HepG2 (cell line): ENCODE data around the gene IMPDH2. TPM values are rescaled to one million over a fixed set of nuclear protein-coding genes. Genes with fewer than 3 reads are reported as not detected.
A peak's percentile ranks its signal among the peaks of the same experiment; 100 is the strongest.

Source experiments
- AKAP8 ChIP-seq: sonication (generic); formaldehyde crosslinking; IDR thresholded peaks from 2 replicates; pipeline ENCODE4 v1.5.1; 2020; ENCODE audit warnings: mild to moderate bottlenecking, missing genetic modification reagents
- ATAD3A ChIP-seq: sonication (generic); formaldehyde crosslinking; IDR thresholded peaks from 2 replicates; pipeline ENCODE4 v1.4.0; 2020; ENCODE audit warnings: missing genetic modification reagents
- BCLAF1 ChIP-seq: fragments of 450-650 bp; IDR thresholded peaks from 2 replicates; pipeline ENCODE4 v1.6.1; 2017; ENCODE audit warnings: mild to moderate bottlenecking
- CBFB ChIP-seq: sonication (generic); formaldehyde crosslinking; IDR thresholded peaks from 2 replicates; pipeline ENCODE4 v1.4.0; 2020; ENCODE audit warnings: missing genetic modification reagents
- CREB1 ChIP-seq, 2 experiments: fragments of 450-650 bp in 1 of 2; IDR thresholded peaks; 2 replicates each; pipeline ENCODE4 v1.6.1; 2016 to 2017; ENCODE audit warnings: control low read depth in 1 of 2, mild to moderate bottlenecking in 1 of 2, missing compliant biosample characterization in 1 of 2, missing genetic modification characterization in 1 of 2
- GLI4 ChIP-seq: sonication (generic); formaldehyde crosslinking; IDR thresholded peaks from 2 replicates; pipeline ENCODE4 v1.5.1; 2020; ENCODE audit warnings: missing genetic modification reagents, mild to moderate bottlenecking, moderate library complexity, borderline replicate concordance
- GLMP ChIP-seq: sonication (generic); formaldehyde crosslinking; IDR thresholded peaks from 2 replicates; pipeline ENCODE4 v1.9.0; 2021; ENCODE audit warnings: missing genetic modification reagents, mild to moderate bottlenecking, borderline replicate concordance
- IRF1 ChIP-seq: sonication (generic); formaldehyde crosslinking; IDR thresholded peaks from 2 replicates; pipeline ENCODE4 v1.4.0; 2020; ENCODE audit warnings: low read depth, mild to moderate bottlenecking, missing genetic modification reagents
- JUND ChIP-seq: sonication (generic); formaldehyde crosslinking; IDR thresholded peaks from 2 replicates; pipeline ENCODE4 v1.8.0; 2022; ENCODE audit warnings: mild to moderate bottlenecking, missing genetic modification reagents
- KMT2B ChIP-seq: IDR thresholded peaks from 2 replicates; pipeline ENCODE4 v1.6.1; 2016; ENCODE audit warnings: missing genetic modification reagents, missing compliant biosample characterization
- MAFK ChIP-seq, 2 experiments: IDR thresholded peaks in 1 of 2; conservative IDR thresholded peaks in 1 of 2; 2 replicates each; pipeline ENCODE4 v1.6.1; 2011; ENCODE audit warnings: improper control_type of control experiment in 2 of 2, low read length in 2 of 2
- MZF1 ChIP-seq: sonication (generic); formaldehyde crosslinking; IDR thresholded peaks from 2 replicates; pipeline ENCODE4 v1.8.1; 2023; ENCODE audit warnings: mild to moderate bottlenecking, missing genetic modification reagents, borderline replicate concordance
- NAIF1 ChIP-seq: sonication (generic); formaldehyde crosslinking; IDR thresholded peaks from 2 replicates; pipeline ENCODE4 v1.5.0; 2020; ENCODE audit warnings: mild to moderate bottlenecking, missing genetic modification reagents, borderline replicate concordance
- PHB2 ChIP-seq: fragments of 450-650 bp; IDR thresholded peaks from 2 replicates; pipeline ENCODE4 v1.6.1; 2018; ENCODE audit not compliant: partially characterized antibody
- POGK ChIP-seq: sonication (generic); formaldehyde crosslinking; conservative IDR thresholded peaks from 2 replicates; pipeline ENCODE4 v1.8.0; 2022; ENCODE audit warnings: mild to moderate bottlenecking, moderate library complexity, missing genetic modification reagents
- RBM22 ChIP-seq: fragments of 200-400 bp; formaldehyde crosslinking; optimal IDR thresholded peaks from 2 replicates; pipeline ENCODE3; 2017; ENCODE audit warnings: mild to moderate bottlenecking, low read length, moderate library complexity
- TCF7 ChIP-seq: sonication (generic); IDR thresholded peaks from 2 replicates; pipeline ENCODE4 v1.6.1; 2016; ENCODE audit warnings: antibody characterized with exemption, low read depth
- ZFAT ChIP-seq: sonication (generic); formaldehyde crosslinking; conservative IDR thresholded peaks from 2 replicates; pipeline ENCODE4 v1.8.1; 2023; ENCODE audit warnings: missing genetic modification reagents, inconsistent platforms
- ZGPAT ChIP-seq: IDR thresholded peaks from 2 replicates; pipeline ENCODE4 v1.6.1; 2016; ENCODE audit warnings: mild to moderate bottlenecking
- ZNF44 ChIP-seq: sonication (generic); formaldehyde crosslinking; IDR thresholded peaks from 2 replicates; pipeline ENCODE4 v1.5.1; 2020; ENCODE audit warnings: mild to moderate bottlenecking, missing genetic modification reagents
- ZNF510 ChIP-seq: sonication (generic); formaldehyde crosslinking; IDR thresholded peaks from 2 replicates; pipeline ENCODE4 v1.4.0; 2020; ENCODE audit warnings: low read depth, mild to moderate bottlenecking, missing genetic modification reagents
- ZNF850 ChIP-seq: sonication (generic); formaldehyde crosslinking; conservative IDR thresholded peaks from 2 replicates; pipeline ENCODE4 v1.9.0; 2021; ENCODE audit warnings: mild to moderate bottlenecking, missing genetic modification reagents
- polyA plus RNA-seq, 8 experiments: library from polyadenylated mRNA; depleted of rRNA in 3 of 8; stranded (reverse) in 7 of 8; unstranded in 1 of 8; fragments of >200 nt; fragmentation: Illumina TruSeq in 4 of 8; extraction: Trizol in 4 of 8; gene quantifications; 2 replicates each; pipeline versions ENCODE4 v1.2.1 to v1.2.3, GENCODE V29; 2011 to 2016; ENCODE audit warnings: low read depth in 4 of 8, missing spikeins in 1 of 8, mixed read lengths in 1 of 8; ENCODE audit not compliant: insufficient read depth in 1 of 8
- total RNA-seq, 5 experiments: library from RNA; depleted of rRNA; stranded (reverse); fragments of >200 nt; fragmentation: Illumina TruSeq; extraction: Trizol; gene quantifications; 2 replicates each; pipeline ENCODE4 v1.2.3, GENCODE V29; 2016; ENCODE audit warnings: low read depth in 1 of 5

The IMPDH2 gene
- total and polyA plus RNA-seq, 2 of the 13 experiments (the other 11 are each of a cell fraction or from before 2014, with no cell fraction given) = 248 to 260 TPM

DNA sequence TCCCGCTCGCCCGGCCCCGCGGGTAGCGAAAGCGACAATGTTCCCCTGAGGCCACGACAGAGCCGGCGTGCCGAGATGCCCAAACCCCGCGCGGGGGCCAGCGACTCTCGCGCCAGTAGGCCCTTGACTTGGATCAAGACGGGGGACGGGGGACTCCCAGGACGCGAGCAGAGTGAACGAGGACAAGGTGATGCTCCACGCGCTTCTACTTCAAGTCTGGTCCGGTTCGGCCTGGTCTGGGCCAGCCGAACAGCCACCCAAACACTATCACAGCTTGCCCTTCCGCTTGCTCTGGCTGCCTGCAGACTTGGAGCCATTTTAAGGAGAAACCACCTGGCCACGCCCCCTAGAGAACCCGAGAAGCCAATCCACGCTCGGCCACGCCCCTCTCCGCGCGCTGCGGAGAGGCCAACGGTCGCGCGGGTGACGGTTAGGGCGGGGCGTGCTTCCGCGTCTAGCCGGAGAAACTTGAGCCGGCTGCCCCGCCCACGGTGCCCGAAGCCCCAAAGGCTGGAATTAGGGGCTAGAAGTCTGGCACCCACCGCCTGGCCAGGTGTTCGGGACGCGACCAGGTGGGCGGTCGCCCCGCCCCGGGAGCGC is 7.9 kb downstream of the IMPDH2 start (continued):
- TF ChIP-seq ZFAT (CRISPR knock-in tag) (0 out of 2 replicates have a peak, but pooled peaks have one; percentile 4), TCF7 (no peak), KMT2B (CRISPR knock-in tag) (peak; percentile 20; the same call in 1 of the 2 replicates), JUND (CRISPR knock-in tag) (no peak), BCLAF1 (no peak), MAFK (conservative IDR thresholded peaks at IDR 0.05 in 1 of 2, IDR thresholded peaks at IDR 0.05 in 1 of 2; ENCODE audit: low read length in 2 of 2) (no peak), AKAP8 (CRISPR knock-in tag) (no peak), ZNF510 (CRISPR knock-in tag) (no peak; the same call in 1 of the 2 replicates), GLMP (CRISPR knock-in tag) (no peak), CBFB (peak; percentile 60; the same call in 1 of the 2 replicates), IRF1 (peak; percentile 75; the same call in 1 of the 2 replicates), ZNF850 (CRISPR knock-in tag) (peak; percentile 94), CREB1 (IDR thresholded peaks at IDR 0.05) (peak; percentile 76), CREB1 (CRISPR knock-in tag; IDR thresholded peaks at IDR 0.05) (peak; percentile 78), RBM22 (peak; percentile 89), POGK (CRISPR knock-in tag) (peak; percentile 62; the same call in 1 of the 2 replicates), PHB2 (no peak), ATAD3A (CRISPR knock-in tag) (no peak), NAIF1 (CRISPR knock-in tag) (no peak), ZNF44 (CRISPR knock-in tag) (no peak), MZF1 (no peak), GLI4 (CRISPR knock-in tag) (no peak), ZGPAT (0 out of 2 replicates have a peak, but pooled peaks have one; percentile 15)
